Astrocyte (in vitro differentiated cells and primary cell): ENCODE data around the gene DENR. TPM values are rescaled to one million over a fixed set of nuclear protein-coding genes. Genes with fewer than 3 reads are reported as not detected.

Source experiments
- DNase-seq: peaks from one replicate; pipeline ENCODE4 v3.0.0-alpha.2; 2010; ENCODE audit warnings: low read depth
- FAIRE-seq: peaks from 2 replicates; lab custom pipeline; 2011; peaks lifted over from hg19 to GRCh38; lab: Jason Lieb, UNC
- H2AFZ ChIP-seq: 2 replicates; pipeline ENCODE4 v1.6.0; 2012; ENCODE audit warnings: low read depth, low read length, inconsistent platforms
- H3K27ac ChIP-seq: 2 replicates; pipeline ENCODE4 v1.5.1; 2011; ENCODE audit warnings: low read depth, low read length, inconsistent platforms
- H3K27me3 ChIP-seq: 2 replicates; pipeline ENCODE4 v1.6.0; 2011; ENCODE audit warnings: low read length, inconsistent platforms; ENCODE audit not compliant: insufficient read depth
- H3K36me3 ChIP-seq: 2 replicates; pipeline ENCODE4 v1.5.1; 2011; ENCODE audit warnings: low read length, inconsistent platforms; ENCODE audit not compliant: insufficient read depth
- H3K4me1 ChIP-seq: 2 replicates; pipeline ENCODE4 v1.5.1; 2011; ENCODE audit warnings: low read length, inconsistent platforms; ENCODE audit not compliant: insufficient read depth
- H3K4me2 ChIP-seq: 2 replicates; pipeline ENCODE4 v1.6.0; 2012; ENCODE audit warnings: low read length, inconsistent platforms
- H3K4me3 ChIP-seq: 2 replicates; pipeline ENCODE4 v1.5.1; 2011; ENCODE audit warnings: low read depth, mild to moderate bottlenecking, low read length, inconsistent platforms; ENCODE audit not compliant: insufficient read depth
- H3K79me2 ChIP-seq: 2 replicates; pipeline ENCODE4 v1.6.0; 2012; ENCODE audit warnings: mild to moderate bottlenecking, low read length, inconsistent platforms; ENCODE audit not compliant: insufficient read depth
- H3K9ac ChIP-seq: 2 replicates; pipeline ENCODE4 v1.6.0; 2012; ENCODE audit warnings: mild to moderate bottlenecking, low read length, inconsistent platforms
- H3K9me3 ChIP-seq: 2 replicates; pipeline ENCODE4 v1.5.1; 2012; ENCODE audit warnings: low read depth, mild to moderate bottlenecking, low read length, inconsistent platforms; ENCODE audit not compliant: insufficient read depth
- H4K20me1 ChIP-seq: 2 replicates; pipeline ENCODE4 v1.6.0; 2012; ENCODE audit warnings: low read length, inconsistent platforms; ENCODE audit not compliant: insufficient read depth
- H3K27ac Mint-ChIP-seq: one replicate; pipeline ENCODE4 v1.8.0; 2021; ENCODE audit warnings: mild to moderate bottlenecking, mixed read lengths; ENCODE audit not compliant: unreplicated experiment
- H3K27me3 Mint-ChIP-seq: one replicate; pipeline ENCODE4 v1.8.0; 2021; ENCODE audit warnings: low read depth, mixed read lengths; ENCODE audit not compliant: unreplicated experiment
- H3K36me3 Mint-ChIP-seq: one replicate; pipeline ENCODE4 v1.8.0; 2021; ENCODE audit warnings: low read depth, mixed read lengths; ENCODE audit not compliant: unreplicated experiment
- H3K4me1 Mint-ChIP-seq: one replicate; pipeline ENCODE4 v1.8.0; 2021; ENCODE audit warnings: low read depth, mixed read lengths; ENCODE audit not compliant: unreplicated experiment
- H3K4me3 Mint-ChIP-seq: one replicate; pipeline ENCODE4 v1.8.0; 2021; ENCODE audit warnings: mild to moderate bottlenecking, moderate library complexity, mixed read lengths; ENCODE audit not compliant: unreplicated experiment
- H3K9me3 Mint-ChIP-seq: one replicate; pipeline ENCODE4 v1.8.0; 2021; ENCODE audit warnings: mild to moderate bottlenecking, mixed read lengths; ENCODE audit not compliant: unreplicated experiment
- CTCF ChIP-seq: IDR thresholded peaks from 2 replicates; pipeline ENCODE4 v1.5.1; 2011; ENCODE audit warnings: low read depth, mild to moderate bottlenecking, inconsistent platforms, low read length, moderate library complexity; ENCODE audit not compliant: insufficient read depth
- EZH2 ChIP-seq: IDR thresholded peaks from 2 replicates; pipeline ENCODE4 v1.6.1; 2012; ENCODE audit warnings: mild to moderate bottlenecking, low read length, inconsistent platforms; ENCODE audit not compliant: insufficient read depth
- total RNA-seq: library from RNA; stranded (reverse); gene quantifications from 2 replicates; pipeline ENCODE4 v1.2.1, GENCODE V29; 2021

Gene DENR
- total RNA-seq, 1 donor from 2014 or later, result 62.9 TPM

DNA sequence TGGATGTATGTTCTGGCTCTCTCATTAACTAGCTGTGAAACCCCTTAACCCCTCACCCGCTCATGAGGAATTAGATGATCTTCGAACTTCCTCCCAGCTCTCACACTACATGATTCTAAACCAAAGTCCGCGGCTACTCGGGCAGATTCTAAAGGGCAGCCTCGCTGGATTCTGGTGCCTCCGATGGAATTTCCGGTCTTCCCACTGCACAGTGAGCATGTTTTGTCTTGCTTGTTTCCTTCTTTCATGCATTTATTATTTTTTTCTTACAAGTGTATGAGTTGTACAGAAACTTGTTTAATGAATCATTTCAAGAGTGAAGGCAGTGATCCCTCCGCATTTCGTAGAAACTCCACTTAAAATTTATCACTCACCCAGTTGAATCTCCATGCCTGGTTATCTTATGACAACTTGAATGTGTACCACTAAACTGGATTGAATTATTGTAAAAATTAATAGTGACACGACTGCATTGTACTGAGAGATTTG, 31.5 kb upstream of the DENR start:
- Histone ChIP-seq H3K4me3 (no peak overlapping the region), H3K4me1 (peaks cover 8% of the 10 kb centered on the region), H3K9ac (no peak overlapping the region), H3K79me2 (no peaks in the 10 kb centered on the region), H4K20me1 (no peaks in the 10 kb centered on the region), H3K27ac (peak overlapping the region; percentile 63), H3K27me3 (no peaks in the 10 kb centered on the region), H3K36me3 (no peaks in the 10 kb centered on the region), H3K4me2 (peak overlapping the region; percentile 56), H2AFZ (no peak overlapping the region), H3K9me3 (no peaks in the 10 kb centered on the region)
- peak; percentile 51 for DNase-seq
- Mint-ChIP-seq H3K9me3 (no peaks in the 10 kb centered on the region), H3K4me3 (no peak overlapping the region), H3K27me3 (peaks cover 3% of the 10 kb centered on the region), H3K4me1 (peaks cover 8% of the 10 kb centered on the region), H3K36me3 (no peaks in the 10 kb centered on the region), H3K27ac (no peak overlapping the region)
- TF ChIP-seq CTCF (no peak), EZH2 (no peak)
- no peak for FAIRE-seq

GRCh38 chr12:122722387-122722786, 30.2 kb upstream of the DENR start:
- peaks cover 10% of the 10 kb centered on the region for H3K4me1 ChIP-seq
- H3K4me2 ChIP-seq, result no peak overlapping the region
- no peaks in the 10 kb centered on the region for H3K36me3 ChIP-seq
- H3K4me3 Mint-ChIP-seq, result no peak overlapping the region
- no peak overlapping the region for H3K4me3 ChIP-seq
- H3K9me3 ChIP-seq, result no peaks in the 10 kb centered on the region
- no peaks in the 10 kb centered on the region for H3K79me2 ChIP-seq
- H3K9me3 Mint-ChIP-seq, result no peaks in the 10 kb centered on the region
- no peaks in the 10 kb centered on the region for H3K27me3 ChIP-seq
- H3K27ac Mint-ChIP-seq, result no peak overlapping the region
- H3K4me1 Mint-ChIP-seq, result peaks cover 9% of the 10 kb centered on the region
- no peak for FAIRE-seq
- TF ChIP-seq EZH2, result no peak
- TF ChIP-seq CTCF, result no peak
- H3K9ac ChIP-seq, result no peak overlapping the region
- H3K27me3 Mint-ChIP-seq, result no peaks in the 10 kb centered on the region
- H2AFZ ChIP-seq, result no peak overlapping the region
- DNase-seq, result no peak
- H3K36me3 Mint-ChIP-seq, result no peaks in the 10 kb centered on the region
- no peak overlapping the region for H3K27ac ChIP-seq
- no peaks in the 10 kb centered on the region for H4K20me1 ChIP-seq

DNA sequence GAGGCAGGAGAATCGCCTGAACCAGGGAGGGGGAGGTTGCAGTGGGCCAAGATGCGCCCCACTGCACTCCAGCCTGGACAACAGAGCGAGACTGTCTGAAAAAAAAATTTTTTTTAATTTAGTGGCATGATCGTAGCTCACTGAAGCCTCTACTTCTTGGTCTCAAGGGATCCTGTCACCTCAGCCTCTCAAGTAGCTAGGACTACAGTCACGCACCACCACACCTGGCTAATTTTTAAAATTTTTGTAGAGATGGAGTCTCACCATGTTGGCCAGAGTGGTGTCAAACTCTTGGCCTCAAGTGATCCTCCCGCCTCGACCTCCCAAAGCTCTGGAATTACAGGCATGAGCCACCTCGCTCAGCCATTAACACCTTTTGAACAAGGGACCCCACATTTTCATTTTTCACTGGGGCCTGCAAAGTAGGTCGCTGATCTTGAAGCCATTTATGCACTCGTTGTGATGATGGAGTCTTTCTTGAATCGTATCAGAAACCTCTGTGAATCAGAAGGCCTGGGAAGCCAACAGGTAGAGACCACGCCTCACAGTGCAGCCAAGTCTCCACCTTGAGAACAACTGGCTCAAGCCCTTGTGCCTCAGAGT, 27.9 kb upstream of the DENR start:
- DNase-seq (no peak), FAIRE-seq (no peak)
- H3K4me3 Mint-ChIP-seq, result no peak overlapping the region
- no peaks in the 10 kb centered on the region for H4K20me1 ChIP-seq
- H3K36me3 Mint-ChIP-seq, result no peaks in the 10 kb centered on the region
- H3K27me3 Mint-ChIP-seq, result peaks cover 5% of the 10 kb centered on the region
- H3K4me2 ChIP-seq, result no peak overlapping the region
- H3K9ac ChIP-seq, result no peak overlapping the region
- H3K27ac ChIP-seq, result no peak overlapping the region
- H2AFZ ChIP-seq, result no peak overlapping the region
- no peaks in the 10 kb centered on the region for H3K9me3 Mint-ChIP-seq
- no peaks in the 10 kb centered on the region for H3K36me3 ChIP-seq
- no peak for TF ChIP-seq EZH2
- TF ChIP-seq CTCF, result no peak
- no peak overlapping the region for H3K27ac Mint-ChIP-seq
- no peaks in the 10 kb centered on the region for H3K79me2 ChIP-seq
- H3K9me3 ChIP-seq, result no peaks in the 10 kb centered on the region
- H3K4me1 Mint-ChIP-seq, result peaks cover 9% of the 10 kb centered on the region
- H3K27me3 ChIP-seq, result no peaks in the 10 kb centered on the region
- H3K4me1 ChIP-seq, result peaks cover 10% of the 10 kb centered on the region
- H3K4me3 ChIP-seq, result no peak overlapping the region
